Measurements from ENCODE around the gene IFIT1B. TPM values are rescaled to one million over a fixed set of nuclear protein-coding genes. Genes with fewer than 3 reads are reported as not detected.
"Not testable (repeated sequence)": the region's sequence is repeated elsewhere in the genome, so short reads cannot be mapped to it uniquely, and the experiment has no call there.

IFIT1B gene
- total RNA-seq, 3 donors from 2014 or later (not counting 1 experiment from before 2014, with no cell fraction given), result not detected

GRCh38 chr10:89348481-89348880, 29.4 kb upstream of the IFIT1B start:
- Mint-ChIP-seq H3K9me3 (no peaks in the 10 kb centered on the region), H3K27ac (no peak overlapping the region), H3K4me3 (no peak overlapping the region), H3K27me3 (ENCODE audit: low read depth in 2 of 2) (peaks cover 24 to 69% of the 10 kb centered on the region in 2 donors), H3K36me3 (no peaks in the 10 kb centered on the region), H3K4me1 (no peaks in the 10 kb centered on the region)
- Histone ChIP-seq H3K27me3 (ENCODE audit: control insufficient read depth, insufficient read depth, low read length) (no peaks in the 10 kb centered on the region), H3K4me1 (ENCODE audit: control insufficient read depth, insufficient read depth, low read length) (no peaks in the 10 kb centered on the region), H3K4me3 (ENCODE audit: low read length) (no peak overlapping the region), H3K36me3 (ENCODE audit: control insufficient read depth, insufficient read depth, low read length) (no peaks in the 10 kb centered on the region), H3K27ac (ENCODE audit: low read length) (no peak overlapping the region), H3K9me3 (ENCODE audit: control insufficient read depth, insufficient read depth, low read length) (no peaks in the 10 kb centered on the region)
- intact Hi-C loops (cut with micrococcal nuclease), result no loop called here
- ATAC-seq (no peak), DNase-seq (no peak)
- 63% methylated on average over 5 of the region's 5 CpGs for WGBS (ENCODE audit: insufficient coverage)
- no peak for TF ChIP-seq CTCF (IDR thresholded peaks at IDR 0.05)

GRCh38 chr10:89348975-89349374, 28.9 kb upstream of the IFIT1B start:
- Histone ChIP-seq H3K4me1 (ENCODE audit: control insufficient read depth, insufficient read depth, low read length) (no peaks in the 10 kb centered on the region), H3K9me3 (ENCODE audit: control insufficient read depth, insufficient read depth, low read length) (no peaks in the 10 kb centered on the region), H3K36me3 (ENCODE audit: control insufficient read depth, insufficient read depth, low read length) (no peaks in the 10 kb centered on the region), H3K27ac (ENCODE audit: low read length) (no peak overlapping the region), H3K27me3 (ENCODE audit: control insufficient read depth, insufficient read depth, low read length) (no peaks in the 10 kb centered on the region), H3K4me3 (ENCODE audit: low read length) (no peak overlapping the region)
- no peak for DNase-seq
- Mint-ChIP-seq H3K4me3 (no peak overlapping the region), H3K27me3 (ENCODE audit: low read depth in 2 of 2) (peaks cover 27 to 70% of the 10 kb centered on the region in 2 donors), H3K4me1 (no peaks in the 10 kb centered on the region), H3K9me3 (no peaks in the 10 kb centered on the region), H3K36me3 (no peaks in the 10 kb centered on the region), H3K27ac (no peak overlapping the region)
- TF ChIP-seq CTCF (IDR thresholded peaks at IDR 0.05), result no peak
- no peak for ATAC-seq
- intact Hi-C loops (cut with micrococcal nuclease), result no loop called here
- WGBS (ENCODE audit: insufficient coverage), result 92% methylated on average over 2 of the region's 2 CpGs

GRCh38 chr10:89350631-89351315, 27.1 kb upstream of the IFIT1B start:
- H3K4me3 ChIP-seq (ENCODE audit: low read length); H3K27ac ChIP-seq (ENCODE audit: low read length); H3K27ac Mint-ChIP-seq; H3K4me3 Mint-ChIP-seq; H3K9me3 Mint-ChIP-seq; H3K4me1 ChIP-seq (ENCODE audit: control insufficient read depth, insufficient read depth, low read length); H3K36me3 Mint-ChIP-seq; H3K4me1 Mint-ChIP-seq; intact Hi-C loops (cut with micrococcal nuclease); DNase-seq; H3K36me3 ChIP-seq (ENCODE audit: control insufficient read depth, insufficient read depth, low read length); H3K9me3 ChIP-seq (ENCODE audit: control insufficient read depth, insufficient read depth, low read length); ATAC-seq; H3K27me3 ChIP-seq (ENCODE audit: control insufficient read depth, insufficient read depth, low read length): not testable (repeated sequence)
- 56% methylated on average over 7 of the region's 7 CpGs for WGBS (ENCODE audit: insufficient coverage)
- H3K27me3 Mint-ChIP-seq (ENCODE audit: low read depth in 2 of 2), result peaks cover 21 to 74% of the 10 kb centered on the region in 2 donors

- Histone ChIP-seq H3K9me3 (ENCODE audit: control insufficient read depth, insufficient read depth, low read length) (no peaks in the 10 kb centered on the region), H3K36me3 (ENCODE audit: control insufficient read depth, insufficient read depth, low read length) (no peaks in the 10 kb centered on the region), H3K27me3 (ENCODE audit: control insufficient read depth, insufficient read depth, low read length) (no peaks in the 10 kb centered on the region), H3K27ac (ENCODE audit: low read length) (no peak overlapping the region), H3K4me3 (ENCODE audit: low read length) (no peak overlapping the region), H3K4me1 (ENCODE audit: control insufficient read depth, insufficient read depth, low read length) (no peaks in the 10 kb centered on the region)
- 74% methylated on average over 1 of the region's 1 CpG for whole genome bisulfite sequencing (ENCODE audit: insufficient coverage)
- Mint-ChIP-seq H3K4me1 (no peaks in the 10 kb centered on the region), H3K36me3 (no peaks in the 10 kb centered on the region), H3K27ac (no peak overlapping the region), H3K27me3 (ENCODE audit: low read depth in 2 of 2) (peaks cover 24 to 70% of the 10 kb centered on the region in 2 donors), H3K4me3 (no peak overlapping the region), H3K9me3 (no peaks in the 10 kb centered on the region)
- ATAC-seq (no peak), DNase-seq (no peak)
- intact Hi-C loops (cut with micrococcal nuclease), result no loop called here
- TF ChIP-seq CTCF (IDR thresholded peaks at IDR 0.05), result no peak
These were observed 26.5 kb upstream of the IFIT1B start for GRCh38 chr10:89351412-89351779.
